ACHN (cell line): ENCODE results near the gene EOMES.

Experiments
- DNase-seq: peaks from one replicate; pipeline ENCODE4 v3.0.0-alpha.2; 2015
- in situ Hi-C: cut with HindIII; loops from 2 replicates; pipeline ENCODE4 v1.10.0; 2017; ENCODE audit warnings: low sequenced_read_pairs, low pct_ligation_motif_present, low pct_unique_long_range_greater_than_20kb

The EOMES gene

GRCh38 chr3:27723456-27723814, 1.3 kb upstream of the EOMES start:
- no peak for DNase-seq
- in situ Hi-C loops: no loop called here

- in situ Hi-C loops: no loop called here
Measured at GRCh38 chr3:27723001-27723445, 900 bp upstream of the EOMES start.

GRCh38 chr3:27720899-27721716, 1.0 kb downstream of the EOMES start:
- in situ Hi-C loops: no loop called here
- no peak for DNase-seq

More at GRCh38 chr3:27723001-27723445, 900 bp upstream of the EOMES start:
- no peak for DNase-seq

GRCh38 chr3:27719314-27720003, 2.7 kb downstream of the EOMES start:
- in situ Hi-C loops: no loop called here
- DNase-seq: no peak

DNA sequence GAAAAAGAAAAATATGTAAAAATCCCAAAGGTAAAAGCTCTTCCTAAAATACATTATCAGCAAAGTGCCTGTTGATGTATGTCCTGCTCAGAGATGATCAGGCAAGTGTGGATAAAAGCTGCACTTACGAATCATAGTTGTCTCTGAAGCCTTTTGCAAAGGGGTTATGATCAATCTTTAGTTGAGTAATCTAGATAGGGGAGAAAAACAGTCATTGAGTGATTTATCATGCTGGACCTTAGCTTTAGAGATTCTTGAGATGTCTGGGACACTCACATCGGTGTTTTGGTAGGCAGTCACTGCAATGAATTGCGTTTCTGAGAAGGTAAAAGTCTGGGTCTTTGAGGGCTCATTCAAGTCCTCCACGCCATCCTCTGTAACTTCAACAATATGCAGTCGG, 3.7 kb downstream of the EOMES start:
- in situ Hi-C loops: no loop called here
- no peak for DNase-seq

GRCh38 chr3:27717200-27717852, 4.8 kb downstream of the EOMES start:
- no peak for DNase-seq
- in situ Hi-C loops: no loop called here

DNA sequence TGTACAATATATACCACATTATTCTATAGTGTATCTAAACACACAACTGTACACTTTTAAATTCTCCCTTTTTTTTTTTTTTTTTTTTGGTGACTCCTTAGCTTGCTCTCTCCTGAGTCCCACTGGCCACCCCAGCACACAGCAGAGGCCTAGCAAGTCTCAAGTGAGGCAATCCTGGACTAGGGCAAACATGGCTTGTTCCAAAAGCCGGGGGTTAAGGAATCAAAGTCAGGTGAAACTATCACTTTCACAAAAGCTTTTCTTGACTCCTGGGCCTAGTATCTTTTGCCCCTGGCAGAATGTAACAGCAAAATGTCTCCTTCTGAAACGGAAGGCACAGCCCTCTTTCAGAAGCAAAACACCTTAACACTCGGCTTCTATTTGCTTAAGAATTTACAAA, 5.8 kb downstream of the EOMES start:
- no peak for DNase-seq
- in situ Hi-C loops: no loop called here

DNA sequence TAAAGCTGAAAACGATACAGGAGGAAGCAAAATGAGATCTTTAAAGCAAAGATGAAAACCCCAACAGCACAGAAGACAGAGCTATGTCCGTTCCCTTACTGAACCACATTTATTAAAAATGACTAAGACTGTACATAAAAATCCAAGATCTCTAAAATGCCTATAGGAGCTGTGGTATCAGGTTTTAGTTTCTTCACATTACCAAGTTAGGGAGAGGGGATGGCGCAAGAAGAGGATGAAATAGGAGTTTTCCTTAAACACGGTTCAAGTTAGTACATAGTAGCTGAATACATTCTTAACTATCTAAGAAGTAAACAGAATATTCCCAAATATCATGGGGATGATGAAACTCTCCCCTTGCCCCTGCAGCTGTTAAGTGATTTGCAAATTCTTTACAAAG, 6.3 kb downstream of the EOMES start:
- no peak for DNase-seq
- in situ Hi-C loops: no loop called here

- in situ Hi-C loops: no loop called here
- DNase-seq: no peak
Measured at GRCh38 chr3:27715454-27715806, 6.7 kb downstream of the EOMES start.

DNA sequence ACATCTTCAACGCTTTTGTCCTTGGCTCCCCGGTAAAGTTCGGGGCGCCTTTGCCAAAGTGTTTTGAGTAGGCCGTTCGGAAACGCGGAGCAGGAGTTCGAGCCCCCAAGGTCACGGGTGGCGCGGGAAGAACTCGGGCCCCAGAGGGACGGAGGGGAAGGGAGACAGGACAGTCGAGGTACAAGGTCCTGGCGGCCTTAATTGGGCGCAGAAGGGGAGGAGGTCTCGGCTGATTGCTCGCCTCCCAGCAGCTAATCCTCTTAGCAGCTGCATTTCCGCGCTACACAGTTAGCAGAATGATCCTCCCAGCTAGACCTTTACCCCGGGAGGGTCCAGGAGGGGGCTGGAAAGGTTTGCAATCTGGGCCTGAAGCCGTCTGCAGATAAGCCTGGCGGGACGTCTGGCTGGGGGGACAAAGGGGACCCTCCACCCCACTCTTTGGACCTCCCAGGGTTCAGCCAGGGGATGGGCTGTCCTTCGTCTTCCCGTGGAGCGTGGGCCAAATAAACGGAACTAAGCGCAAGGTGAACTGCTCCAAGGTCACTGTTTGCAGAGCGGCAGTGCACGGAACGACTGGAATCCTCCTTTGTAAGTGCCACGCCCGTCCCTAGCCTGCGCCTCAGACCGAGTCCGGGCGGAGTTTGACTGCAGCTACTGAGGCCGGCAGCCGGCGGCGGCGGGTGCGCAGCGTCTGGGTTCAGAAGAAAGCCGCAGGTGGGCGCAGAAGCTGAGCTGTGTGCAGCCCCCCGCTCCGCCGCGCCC, 7.2 kb downstream of the EOMES start:
- in situ Hi-C loops: no loop called here
- no peak for DNase-seq

- no peak for DNase-seq
- in situ Hi-C loops: no loop called here
Measured at GRCh38 chr3:27714146-27714526, 8.0 kb downstream of the EOMES start.

GRCh38 chr3:27713435-27714145, 8.5 kb downstream of the EOMES start:
- in situ Hi-C loops: no loop called here
- DNase-seq: peak; percentile 1

GRCh38 chr3:27713078-27713423, 9.1 kb downstream of the EOMES start:
- no peak for DNase-seq
- in situ Hi-C loops: no loop called here

DNA sequence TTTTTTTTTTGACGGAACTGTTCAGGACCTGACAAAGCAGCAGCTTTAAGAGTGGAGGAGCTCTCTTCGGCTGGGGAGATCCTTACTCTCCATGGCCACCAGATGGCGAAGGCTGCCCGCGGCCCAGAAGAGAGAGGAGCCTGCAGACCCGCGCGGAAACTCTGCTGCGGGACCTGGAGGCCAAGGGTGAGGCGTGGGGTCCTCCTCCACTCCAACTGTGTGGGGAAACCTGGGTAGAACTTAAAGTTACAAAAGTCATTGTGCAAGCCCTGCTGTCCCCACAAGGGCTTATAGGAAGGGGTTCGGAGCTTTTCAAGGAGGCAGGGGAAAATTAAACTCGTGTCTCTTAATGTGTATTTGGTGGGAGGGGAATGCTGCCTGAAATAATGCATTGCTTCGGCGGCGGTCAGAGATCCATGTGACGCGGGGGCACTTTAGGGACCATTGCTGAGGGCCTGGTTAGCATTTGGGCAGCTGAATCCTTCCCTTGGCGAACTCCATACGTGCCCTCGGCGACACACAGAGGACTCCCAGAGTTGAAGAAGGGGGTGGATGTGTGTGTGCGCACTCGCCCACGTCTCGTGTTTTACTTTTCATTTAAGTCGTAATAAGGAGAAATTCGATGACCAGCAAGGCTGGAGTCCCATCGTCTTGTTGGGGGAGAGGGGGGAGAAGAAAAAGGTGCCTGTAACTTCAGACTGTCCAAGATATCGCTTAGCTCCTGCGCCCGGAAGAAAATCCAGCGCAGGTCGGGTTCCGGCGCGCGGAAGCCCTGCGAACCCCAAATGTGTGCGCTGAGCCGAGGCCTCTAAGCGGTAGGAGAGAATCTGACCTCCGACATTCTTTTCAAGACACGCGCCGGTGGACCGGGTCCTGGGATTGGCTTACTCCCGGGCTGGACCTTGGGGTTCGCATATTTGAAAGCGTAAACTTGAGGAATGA, 9.7 kb downstream of the EOMES start:
- in situ Hi-C loops: no loop called here
- DNase-seq: peak; percentile 79

DNA sequence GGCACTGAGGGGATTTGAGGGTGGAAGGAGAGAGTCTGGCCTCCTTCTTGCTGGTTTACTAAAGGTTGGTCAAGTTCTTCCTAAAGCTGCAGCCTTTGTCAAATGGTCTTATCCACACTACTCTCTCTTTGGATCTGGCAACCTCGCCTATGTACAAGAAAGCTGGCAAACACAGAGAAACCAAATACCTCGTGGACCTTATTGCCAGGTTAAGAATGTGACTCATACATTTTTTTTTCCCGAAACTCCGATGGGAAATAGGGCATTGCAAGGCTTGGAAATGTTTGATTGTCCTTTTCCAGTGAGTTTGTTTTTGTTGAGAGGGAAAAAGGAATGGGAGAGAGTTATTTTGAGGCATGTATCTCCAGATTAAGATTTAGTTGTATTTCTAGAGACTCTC, 13.9 kb downstream of the EOMES start:
- in situ Hi-C loops: no loop called here
- DNase-seq: no peak

DNA sequence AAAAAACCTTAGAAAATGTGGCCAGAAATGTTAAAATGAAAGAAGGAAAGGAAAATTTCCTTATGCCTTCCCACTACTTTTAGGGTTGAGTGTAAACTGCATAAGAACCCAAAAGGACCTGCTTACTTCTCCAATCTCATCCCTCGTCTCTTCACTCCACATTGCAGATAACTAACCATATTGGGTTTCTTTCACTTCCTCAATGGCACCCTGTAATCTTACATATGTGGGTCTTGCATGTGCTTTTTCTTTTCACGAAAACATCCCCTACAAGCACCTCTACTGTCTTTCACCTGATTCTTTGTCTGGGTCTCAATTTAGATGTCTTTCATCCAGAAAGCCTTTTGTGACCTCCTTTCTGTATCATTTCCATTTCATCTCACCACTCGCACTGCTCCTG, 23.1 kb downstream of the EOMES start:
- in situ Hi-C loops: no loop called here

DNA sequence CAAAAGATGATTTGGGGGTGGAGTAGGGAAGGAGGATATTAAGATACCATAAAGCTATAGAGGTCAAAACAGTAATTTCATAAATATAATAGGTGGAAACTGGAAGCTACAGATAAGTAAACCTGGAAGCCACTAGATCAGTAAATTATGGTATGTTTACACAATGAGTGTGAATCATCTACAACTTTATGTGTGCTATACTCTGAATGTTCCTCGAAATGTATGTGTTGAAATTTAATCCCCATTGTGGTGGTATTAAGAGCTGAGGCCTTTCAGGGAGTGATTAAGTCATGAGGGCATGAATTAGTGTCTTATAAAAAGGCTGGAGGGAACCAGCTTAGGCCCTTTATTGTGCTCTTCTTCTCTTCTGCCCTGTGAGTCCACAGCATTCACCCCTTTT, 25.2 kb downstream of the EOMES start:
- in situ Hi-C loops: no loop called here
- no peak for DNase-seq

More for the DNA sequence above, 23.1 kb downstream of the EOMES start:
- no peak for DNase-seq

DNA sequence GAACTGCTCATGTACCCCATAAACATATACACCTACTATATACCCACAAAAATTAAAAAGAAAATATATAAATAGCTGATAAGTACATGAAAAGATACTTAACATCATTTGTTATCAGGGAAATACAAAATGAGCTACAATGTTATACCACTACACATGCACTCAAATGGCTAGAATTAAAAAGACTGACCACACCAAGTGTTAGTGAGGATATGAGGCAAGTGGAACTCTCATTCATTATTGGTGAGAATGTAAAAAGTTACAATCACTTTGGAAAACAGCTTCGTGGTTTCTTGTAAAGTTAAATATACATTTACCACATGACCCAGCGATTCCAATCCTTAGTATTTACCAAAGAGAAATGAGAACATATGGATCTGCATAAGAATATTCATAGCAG, 26.5 kb downstream of the EOMES start:
- in situ Hi-C loops: no loop called here
- no peak for DNase-seq
